Heart right ventricle (tissue), 16 donors: ENCODE data around the gene CCDC51. TPM values are rescaled to one million over a fixed set of nuclear protein-coding genes. Genes with fewer than 3 reads are reported as not detected.
A peak's percentile ranks its signal among the peaks of the same experiment; 100 is the strongest.

Experiments used
- ATAC-seq, 8 donors: fragments of 200-7000 bp; cut with Tn5 transposase; one replicate each; pipeline ENCODE4 v1.9.1; 2020; ENCODE audit warnings: mild to moderate bottlenecking in 8 of 8, moderate library complexity in 8 of 8, moderate number of reproducible peaks in 1 of 8
- DNase-seq, 2 donors: peaks; one replicate each; pipeline ENCODE4 v3.0.0-alpha.2; 2020
- H3K27ac ChIP-seq, 10 donors: fragments of 200-600 bp; sonication (generic) in 2 of 10; one replicate each; pipeline versions ENCODE4 v1.5.0 to v1.8.0; 2020 to 2022; ENCODE audit warnings: mild to moderate bottlenecking in 3 of 10
- H3K27me3 ChIP-seq, 7 donors: fragments of 200-600 bp; one replicate each; pipeline ENCODE4 v1.8.0; 2021 to 2022; ENCODE audit warnings: mild to moderate bottlenecking in 2 of 7
- H3K36me3 ChIP-seq, 9 donors: fragments of 200-600 bp; sonication (generic) in 1 of 9; one replicate each; pipeline versions ENCODE4 v1.5.0 to v1.8.0; 2020 to 2022; ENCODE audit warnings: mild to moderate bottlenecking in 2 of 9
- H3K4me1 ChIP-seq, 9 donors: fragments of 200-600 bp; sonication (generic) in 1 of 9; one replicate each; pipeline versions ENCODE4 v1.5.0 to v1.8.0; 2020 to 2022; ENCODE audit warnings: mild to moderate bottlenecking in 4 of 9
- H3K4me3 ChIP-seq, 10 donors: fragments of 200-600 bp; sonication (generic) in 2 of 10; one replicate each; pipeline versions ENCODE4 v1.5.0 to v1.8.0; 2020 to 2022; ENCODE audit warnings: mild to moderate bottlenecking in 7 of 10, moderate library complexity in 2 of 10
- H3K9me3 ChIP-seq, 11 donors: fragments of 200-600 bp in 10 of 11; sonication (generic) in 2 of 11; one replicate each; pipeline versions ENCODE4 v1.5.0 to v1.8.0; 2013 to 2022; ENCODE audit warnings: mild to moderate bottlenecking in 2 of 11, control low read depth in 1 of 11, moderate library complexity in 1 of 11
- CTCF ChIP-seq, 9 donors: fragments of 200-600 bp; sonication (generic) in 2 of 9; IDR thresholded peaks; one replicate each; pipeline versions ENCODE4 v1.5.0 to v1.8.0; 2021 to 2022; ENCODE audit warnings: antibody characterized with exemption in 9 of 9, mild to moderate bottlenecking in 5 of 9, moderate library complexity in 1 of 9
- WGBS, 2 donors: extraction: QIAGEN DNeasy Blood & Tissue Kit; methylation state at CpG; one replicate each; pipeline ENCODE4 v1.1.7; 2013; ENCODE audit warnings: inconsistent platforms in 1 of 2; 5-methylcytosine and 5-hydroxymethylcytosine counted together
- intact Hi-C, 10 donors: fragments of 100-400 bp; cut with DNase I; formaldehyde crosslinking; loops; one replicate each; pipeline versions ENCODE4 v1.11.1 to v1.14.2; 2022
- polyA plus RNA-seq, 2 donors: library from polyadenylated mRNA; stranded (reverse); fragments of 200-250 nt; gene quantifications; one replicate each; pipeline ENCODE4 v1.2.3, GENCODE V29; 2013
- total RNA-seq, 10 donors: library from RNA; stranded (reverse); fragmentation: NEBNext Ultra II Directional in 3 of 10; extraction: Animal tissue kit (Norgen Biotek cat#: 25700) in 3 of 10; gene quantifications; one replicate each; pipeline versions ENCODE4 v1.2.1 to v1.2.4, GENCODE V29; 2021 to 2023
- donor health status: Arrhythmogenic right ventricular cardiomyopathy.
- donor health status: ischemic (EF 13 %, LVEDD 7.1; RV severe dilation, severe dysfunction).
- donor health status: healthy with polysubstance abuse.
- donor health status: DM: no; HTN: yes; CAD: no.
- donor health status: DM: no; HTN: no; CAD: no.
- donor health status: ischemic (EF 25% LVEDD 6.9; RV normal size, moderate dysfunction).
- donor health status: ischemic (EF 25% LVEDD 5.7; RV mildly dilated, moderate dysfunction).
- donor health status: healthy.
- donor health status: DM: yes; HTN: yes; CAD: no.
- donor health status: Ischemic cardiomyopathy.
- donor health status: ischemic (EF 35%, LVEDD 5.7; RV mildly dilated, moderate dysfunction).
- donor health status: nonischemic (EF 11% LVEDD 7.7; RV severe dilation, severe dysfunction).
- donor health status: DM: yes; HTN: yes; CAD: no.
- donor health status: PGD.
- donor health status: ischemic (EF 29% LVEDD 5.4; RV normal size, mild dysfunction).
- donor health status: nonischemic (EF 23%, LVEDD 6.1; RV moderate dilation, normal function).

Gene CCDC51
- total and polyA plus RNA-seq, 12 donors = 4.7 to 14.3 (median 11.5) TPM

- no peak for TF ChIP-seq CTCF (IDR thresholded peaks at IDR 0.05)
- H3K4me3 ChIP-seq = peak overlapping the region; percentile 34 to 72 (median 65)
- H3K36me3 ChIP-seq = peaks cover 0 to 66% (median 6%) of the 10 kb centered on the region in 9 donors
- H3K4me1 ChIP-seq = peaks cover 26 to 82% (median 72%) of the 10 kb centered on the region in 9 donors
- DNase-seq (no peak), ATAC-seq (no peak)
- 59 to 68% methylated on average over 7 of the region's 7 CpGs for WGBS, 2 donors
- H3K27ac ChIP-seq = peak overlapping the region; percentile 89 to 99 (median 98)
- no peaks in the 10 kb centered on the region for H3K27me3 ChIP-seq
- no peaks in the 10 kb centered on the region for H3K9me3 ChIP-seq
- intact Hi-C loops = loop anchor here in 7 of 10 donors (2.0 to 10.0 kb wide), 7 partner anchors 35 to 217 kb away; partner anchors contain the start of genes SHISA5 (in 3 of the 7), COL7A1 (in 1 of the 7), NCKIPSD (in 1 of the 7) and SLC26A6 (in 1 of the 7)
Observed at GRCh38 chr3:48467473-48468267, 27.8 kb upstream of the CCDC51 start.

GRCh38 chr3:48467110-48467454, 27.2 kb upstream of the CCDC51 start:
- DNase-seq (no peak), ATAC-seq (no peak)
- H3K27me3 ChIP-seq = no peaks in the 10 kb centered on the region
- peak overlapping the region; percentile 34 to 72 (median 65) for H3K4me3 ChIP-seq
- H3K27ac ChIP-seq = peak overlapping the region; percentile 89 to 99 (median 98)
- no peak for TF ChIP-seq CTCF (IDR thresholded peaks at IDR 0.05)
- H3K9me3 ChIP-seq = no peaks in the 10 kb centered on the region
- WGBS, 2 donors = 61 to 65% methylated on average over 9 of the region's 9 CpGs
- intact Hi-C loops = loop anchor here in 7 of 10 donors (2.0 to 10.0 kb wide), 7 partner anchors 35 to 218 kb away; partner anchors contain the start of genes SHISA5 (in 3 of the 7), COL7A1 (in 1 of the 7), NCKIPSD (in 1 of the 7) and SLC26A6 (in 1 of the 7)
- peaks cover 25 to 78% (median 71%) of the 10 kb centered on the region in 9 donors for H3K4me1 ChIP-seq
- peaks cover 0 to 66% (median 6%) of the 10 kb centered on the region in 9 donors for H3K36me3 ChIP-seq

- H3K36me3 ChIP-seq = peaks cover 0 to 68% (median 6%) of the 10 kb centered on the region in 9 donors
- WGBS, 2 donors = 37 to 40% methylated on average over 19 of the region's 19 CpGs
- intact Hi-C loops = loop anchor here in 7 of 10 donors (2.0 to 10.0 kb wide), 7 partner anchors 36 to 218 kb away; partner anchors contain the start of genes SHISA5 (in 3 of the 7), COL7A1 (in 1 of the 7), NCKIPSD (in 1 of the 7) and SLC26A6 (in 1 of the 7)
- H3K4me3 ChIP-seq = peak overlapping the region; percentile 34 to 72 (median 65)
- no peaks in the 10 kb centered on the region for H3K27me3 ChIP-seq
- H3K27ac ChIP-seq = peak overlapping the region; percentile 89 to 99 (median 98)
- DNase-seq (peak; percentile 34 to 36), ATAC-seq (peak in 6 of 8 donors; percentile 4 to 24 (median 7))
- no peak for TF ChIP-seq CTCF (IDR thresholded peaks at IDR 0.05)
- no peaks in the 10 kb centered on the region for H3K9me3 ChIP-seq
- H3K4me1 ChIP-seq = peaks cover 22 to 73% (median 65%) of the 10 kb centered on the region in 9 donors
Observed at GRCh38 chr3:48466386-48467109, 26.6 kb upstream of the CCDC51 start.
